OCI-LY7 (cell line): Measurements from ENCODE around the gene PDE2A. TPM values are rescaled to one million over a fixed set of nuclear protein-coding genes. Genes with fewer than 3 reads are reported as not detected.

ENCODE experiments used
- BruUV-seq: library from RNA; stranded (reverse); fragments of 400-500 nt; replicated peaks from 2 replicates; lab custom pipeline; 2021; lab: Mats Ljungman, UMichigan
- CTCF ChIA-PET: fragments of 300-600 bp; sonication (Branson Sonifier 250); formaldehyde crosslinking; loops from one replicate; lab custom pipeline; 2022; ENCODE audit warnings: antibody characterized with exemption; ENCODE audit not compliant: unreplicated experiment; lab: Charles Lee
- POLR2A ChIA-PET: fragments of 300-600 bp; sonication (Branson Sonifier 250); formaldehyde crosslinking; loops from one replicate; lab custom pipeline; 2022; ENCODE audit warnings: antibody characterized with exemption; lab: Charles Lee
- DNase-seq: peaks from one replicate; pipeline ENCODE4 v3.0.0-alpha.2; 2015; ENCODE audit warnings: low spot score
- H2AFZ ChIP-seq: fragments of 200-600 bp; sonication (generic), shearing (Covaris generic); 2 replicates; pipeline ENCODE4 v1.6.1; 2014; ENCODE audit warnings: mild to moderate bottlenecking, antibody characterized with exemption, low read length, moderate library complexity
- H3K27ac ChIP-seq: fragments of 200-600 bp; sonication (generic); 2 replicates; pipeline ENCODE4 v1.5.1; 2014; ENCODE audit warnings: mixed run types, low read depth, mild to moderate bottlenecking, moderate library complexity, low read length, inconsistent platforms; ENCODE audit not compliant: poor library complexity, severe bottlenecking
- H3K36me3 ChIP-seq: fragments of 200-600 bp; sonication (generic); 2 replicates; pipeline ENCODE4 v1.6.1; 2014; ENCODE audit warnings: mild to moderate bottlenecking, antibody characterized with exemption, low read length, moderate library complexity, mixed read lengths; ENCODE audit not compliant: insufficient read depth
- H3K4me1 ChIP-seq: fragments of 200-600 bp; sonication (generic); 2 replicates; pipeline ENCODE4 v1.5.1; 2014; ENCODE audit warnings: mild to moderate bottlenecking, low read length; ENCODE audit not compliant: insufficient read depth, poor library complexity, severe bottlenecking
- H3K4me2 ChIP-seq: fragments of 200-600 bp; sonication (generic); 2 replicates; pipeline ENCODE4 v1.6.1; 2014; ENCODE audit warnings: mild to moderate bottlenecking, low read length
- H3K4me3 ChIP-seq: fragments of 200-600 bp; sonication (generic); 2 replicates; pipeline ENCODE4 v1.5.1; 2014; ENCODE audit warnings: mild to moderate bottlenecking, low read depth, low read length; ENCODE audit not compliant: poor library complexity, severe bottlenecking
- H3K79me2 ChIP-seq: fragments of 200-600 bp; sonication (generic); 2 replicates; pipeline ENCODE4 v1.6.1; 2016; ENCODE audit warnings: low read depth, mild to moderate bottlenecking, low read length, moderate library complexity, mixed read lengths; ENCODE audit not compliant: insufficient read depth
- H3K9me2 ChIP-seq: fragments of 200-600 bp; sonication (generic); 2 replicates; pipeline ENCODE4 v1.6.1; 2016; ENCODE audit warnings: mild to moderate bottlenecking, low read length, mixed read lengths; ENCODE audit not compliant: insufficient read depth
- H3K9me3 ChIP-seq: fragments of 200-600 bp; sonication (generic); 2 replicates; pipeline ENCODE4 v1.6.1; 2014; ENCODE audit warnings: mild to moderate bottlenecking, mixed run types, low read length, mixed read lengths
- H4K20me1 ChIP-seq: fragments of 200-600 bp; sonication (generic); 2 replicates; pipeline ENCODE4 v1.6.1; 2014; ENCODE audit warnings: mild to moderate bottlenecking, antibody characterized with exemption, low read length, moderate library complexity, mixed read lengths; ENCODE audit not compliant: insufficient read depth
- EZH2phosphoT487 ChIP-seq: fragments of 200-600 bp; sonication (generic); IDR thresholded peaks from 2 replicates; pipeline ENCODE4 v1.6.1; 2018; ENCODE audit warnings: low read depth, borderline replicate concordance, mild to moderate bottlenecking, mixed run types, antibody characterized with exemption, low read length, moderate library complexity, mixed read lengths
- intact Hi-C: fragments of 100-400 bp; cut with micrococcal nuclease; formaldehyde crosslinking; loops from one replicate; pipeline ENCODE4 v1.10.0; 2022; ENCODE audit not compliant: unreplicated experiment
- total RNA-seq, 2 experiments: library from RNA; depleted of rRNA in 1 of 2; stranded (reverse); fragments of >200 nt in 1 of 2; shearing (Covaris generic) in 1 of 2; gene quantifications; 2 replicates each; pipeline ENCODE4 v1.2.3, GENCODE V29; 2014 to 2022
- TF ChIP-seq, protein P1 (sequence below): fragments of 200-600 bp; sonication (generic); conservative IDR thresholded peaks from 2 replicates; pipeline ENCODE4 v1.5.1; 2014; ENCODE audit warnings: mild to moderate bottlenecking, antibody characterized with exemption, low read length, moderate library complexity, mixed read lengths

The PDE2A gene
- total RNA-seq, 2 experiments from 2014 or later, result 0.68 TPM; not detected in 1

DNA sequence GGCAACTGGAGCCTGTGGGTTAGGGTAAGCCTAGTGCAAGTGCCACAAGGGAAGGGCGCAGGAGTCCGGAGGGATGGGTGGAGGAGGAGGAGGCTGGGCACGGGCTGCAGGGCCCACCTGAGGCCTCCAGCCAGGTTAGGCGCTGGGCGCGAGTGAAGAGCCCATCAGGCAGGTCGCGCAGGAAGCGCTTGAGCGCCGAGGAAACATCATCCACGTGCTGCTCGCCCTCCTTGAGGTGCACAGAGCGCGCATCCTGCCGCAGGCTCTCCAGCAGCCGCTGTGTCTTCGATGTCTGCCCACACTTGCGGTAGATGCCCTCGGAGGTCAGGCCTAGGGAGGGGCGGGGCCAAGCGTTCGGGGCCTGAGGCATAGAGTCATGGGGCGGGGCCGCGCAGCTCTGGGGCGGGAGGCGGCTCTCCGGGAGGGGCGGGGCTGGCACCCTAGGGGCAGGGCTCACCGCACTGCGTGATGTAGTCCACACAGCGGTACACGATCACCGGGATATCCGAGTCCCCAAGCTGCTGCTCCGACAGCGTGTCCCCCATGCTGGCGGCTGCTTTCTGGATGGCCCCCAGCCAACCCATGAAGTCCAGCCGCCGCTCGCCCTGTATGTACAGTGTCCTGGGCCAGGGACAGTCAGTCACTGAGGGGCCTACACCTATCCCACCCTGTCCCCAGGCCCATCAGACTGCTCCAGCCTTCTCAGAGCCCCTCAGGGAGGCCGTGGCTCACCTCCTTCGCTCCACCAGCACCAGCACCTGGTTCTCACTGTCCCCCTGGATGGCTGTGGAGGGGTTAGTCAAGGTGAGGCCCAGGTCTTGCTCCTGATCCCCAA lies 22.9 kb upstream of the PDE2A start:
- ChIA-PET POLR2A (no interaction called here), CTCF (no interaction called here)
- Histone ChIP-seq H3K4me1 (no peaks in the 10 kb centered on the region), H3K27ac (no peak overlapping the region), H3K4me3 (no peak overlapping the region), H3K9me2 (no peaks in the 10 kb centered on the region), H2AFZ (no peak overlapping the region), H3K4me2 (no peak overlapping the region), H3K9me3 (no peaks in the 10 kb centered on the region), H3K36me3 (peaks cover 76% of the 10 kb centered on the region), H3K79me2 (no peaks in the 10 kb centered on the region), H4K20me1 (no peaks in the 10 kb centered on the region)
- intact Hi-C loops, result no loop called here
- BruUV-seq, result no TSS peak
- no peak for TF ChIP-seq EZH2phosphoT487
- TF ChIP-seq, protein P1, sequence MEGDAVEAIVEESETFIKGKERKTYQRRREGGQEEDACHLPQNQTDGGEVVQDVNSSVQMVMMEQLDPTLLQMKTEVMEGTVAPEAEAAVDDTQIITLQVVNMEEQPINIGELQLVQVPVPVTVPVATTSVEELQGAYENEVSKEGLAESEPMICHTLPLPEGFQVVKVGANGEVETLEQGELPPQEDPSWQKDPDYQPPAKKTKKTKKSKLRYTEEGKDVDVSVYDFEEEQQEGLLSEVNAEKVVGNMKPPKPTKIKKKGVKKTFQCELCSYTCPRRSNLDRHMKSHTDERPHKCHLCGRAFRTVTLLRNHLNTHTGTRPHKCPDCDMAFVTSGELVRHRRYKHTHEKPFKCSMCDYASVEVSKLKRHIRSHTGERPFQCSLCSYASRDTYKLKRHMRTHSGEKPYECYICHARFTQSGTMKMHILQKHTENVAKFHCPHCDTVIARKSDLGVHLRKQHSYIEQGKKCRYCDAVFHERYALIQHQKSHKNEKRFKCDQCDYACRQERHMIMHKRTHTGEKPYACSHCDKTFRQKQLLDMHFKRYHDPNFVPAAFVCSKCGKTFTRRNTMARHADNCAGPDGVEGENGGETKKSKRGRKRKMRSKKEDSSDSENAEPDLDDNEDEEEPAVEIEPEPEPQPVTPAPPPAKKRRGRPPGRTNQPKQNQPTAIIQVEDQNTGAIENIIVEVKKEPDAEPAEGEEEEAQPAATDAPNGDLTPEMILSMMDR, result no peak
- DNase-seq, result no peak

DNA sequence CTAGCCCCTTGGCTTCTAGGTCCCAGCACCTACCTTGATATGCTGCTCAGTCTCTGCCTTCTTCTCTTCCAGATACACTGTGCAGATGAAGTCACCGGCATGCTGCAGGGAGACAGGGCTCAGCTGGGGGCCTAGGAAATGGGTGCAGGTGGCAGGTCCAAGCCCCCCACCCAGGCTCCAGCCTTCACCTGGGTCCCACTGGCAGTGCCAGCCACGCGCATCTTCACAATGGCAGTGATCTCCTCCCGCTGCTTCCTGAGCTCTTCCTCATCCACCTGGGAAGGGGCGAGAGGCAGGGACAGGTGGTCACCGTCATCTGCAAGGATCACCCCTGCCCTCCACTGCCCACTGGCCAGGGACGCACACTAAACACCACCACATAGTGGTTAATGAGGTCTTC lies 21.1 kb upstream of the PDE2A start:
- peaks cover 75% of the 10 kb centered on the region for H3K36me3 ChIP-seq
- H3K79me2 ChIP-seq, result no peaks in the 10 kb centered on the region
- H3K9me3 ChIP-seq, result no peaks in the 10 kb centered on the region
- intact Hi-C loops, result no loop called here
- ChIA-PET POLR2A (no interaction called here), CTCF (no interaction called here)
- no peak overlapping the region for H3K4me2 ChIP-seq
- no peak overlapping the region for H3K4me3 ChIP-seq
- H3K9me2 ChIP-seq, result no peaks in the 10 kb centered on the region
- TF ChIP-seq, protein P1, result no peak
- no peak for TF ChIP-seq EZH2phosphoT487
- H4K20me1 ChIP-seq, result no peaks in the 10 kb centered on the region
- H3K4me1 ChIP-seq, result no peaks in the 10 kb centered on the region
- DNase-seq, result no peak
- H2AFZ ChIP-seq, result no peak overlapping the region
- BruUV-seq, result no TSS peak
- H3K27ac ChIP-seq, result no peak overlapping the region
